Eye (tissue), 1 donor: ENCODE measurements around the gene PAQR4.

Experiments
- DNase-seq: peaks from one replicate; pipeline ENCODE4 v3.0.0-alpha.2; 2015

PAQR4 gene

GRCh38 chr16:2981177-2981898 is 12.2 kb downstream of the PAQR4 start:
- peak; percentile 19 for DNase-seq

- DNase-seq = no peak
These were observed 12.7 kb downstream of the PAQR4 start for GRCh38 chr16:2981899-2982250.

- no peak for DNase-seq
These were observed 13.3 kb downstream of the PAQR4 start for GRCh38 chr16:2982402-2982801.

GRCh38 chr16:2983706-2984136 is 14.6 kb downstream of the PAQR4 start:
- peak; percentile 93 for DNase-seq

GRCh38 chr16:2985462-2985861 is 16.3 kb downstream of the PAQR4 start:
- no peak for DNase-seq

- no peak for DNase-seq
These were observed 16.8 kb downstream of the PAQR4 start for GRCh38 chr16:2985893-2986355.

DNA sequence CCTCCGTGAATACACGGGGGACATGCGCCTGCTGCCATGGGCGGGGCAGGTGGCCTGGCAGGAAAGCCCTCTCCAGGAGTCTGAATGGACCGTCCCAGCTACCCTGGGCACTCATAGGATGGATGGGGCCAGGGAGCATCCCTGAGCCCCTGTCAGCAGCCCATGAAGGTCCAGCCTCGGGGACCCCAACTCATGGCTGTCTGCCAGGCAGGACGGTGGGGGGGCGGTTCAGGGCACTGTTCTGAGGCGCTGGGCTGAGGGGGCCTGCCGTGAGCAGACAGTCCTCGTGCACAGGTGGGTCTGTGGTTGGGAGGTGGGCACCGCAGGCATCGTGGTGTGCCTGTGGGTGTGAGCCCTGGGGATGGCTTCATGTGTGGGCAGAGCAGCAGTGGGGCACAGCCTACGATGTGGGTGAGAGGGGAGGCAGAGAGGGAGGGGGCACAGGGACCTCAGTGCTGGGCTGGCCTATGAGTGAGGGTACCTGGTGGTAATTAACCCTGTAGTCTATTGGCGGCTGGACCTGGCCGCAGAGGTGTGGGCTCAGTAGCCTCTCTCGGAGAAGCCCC is 17.6 kb downstream of the PAQR4 start:
- DNase-seq = no peak

- no peak for DNase-seq
These were observed 18.1 kb downstream of the PAQR4 start for GRCh38 chr16:2987286-2987685.

DNA sequence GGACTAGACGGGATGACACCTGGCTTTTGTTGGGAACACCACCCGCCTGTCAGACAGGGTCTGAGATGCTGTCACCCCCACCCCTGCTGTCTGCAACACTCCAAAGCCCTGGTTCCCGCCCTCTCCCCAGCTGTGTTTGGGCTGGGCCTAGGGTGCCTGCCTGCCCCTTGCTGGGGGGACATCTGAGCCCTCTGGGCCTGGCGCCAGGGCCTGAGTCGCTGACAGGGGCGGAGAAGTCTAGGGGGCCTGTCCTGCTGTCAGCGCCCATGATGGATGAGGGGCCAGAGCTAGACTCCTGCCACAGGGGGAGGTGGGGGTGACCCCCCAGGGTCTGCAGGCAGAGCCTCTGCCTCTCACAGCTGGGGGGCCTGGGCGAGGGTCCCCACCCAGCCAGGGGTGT is 18.7 kb downstream of the PAQR4 start:
- no peak for DNase-seq

- DNase-seq = no peak
These were observed 19.5 kb downstream of the PAQR4 start for GRCh38 chr16:2988590-2989099.

- DNase-seq = no peak
These were observed 21.7 kb downstream of the PAQR4 start for GRCh38 chr16:2990891-2991290.

GRCh38 chr16:2991566-2992261 is 22.6 kb downstream of the PAQR4 start:
- no peak for DNase-seq

- no peak for DNase-seq
These were observed 23.4 kb downstream of the PAQR4 start for GRCh38 chr16:2992383-2993081.

DNA sequence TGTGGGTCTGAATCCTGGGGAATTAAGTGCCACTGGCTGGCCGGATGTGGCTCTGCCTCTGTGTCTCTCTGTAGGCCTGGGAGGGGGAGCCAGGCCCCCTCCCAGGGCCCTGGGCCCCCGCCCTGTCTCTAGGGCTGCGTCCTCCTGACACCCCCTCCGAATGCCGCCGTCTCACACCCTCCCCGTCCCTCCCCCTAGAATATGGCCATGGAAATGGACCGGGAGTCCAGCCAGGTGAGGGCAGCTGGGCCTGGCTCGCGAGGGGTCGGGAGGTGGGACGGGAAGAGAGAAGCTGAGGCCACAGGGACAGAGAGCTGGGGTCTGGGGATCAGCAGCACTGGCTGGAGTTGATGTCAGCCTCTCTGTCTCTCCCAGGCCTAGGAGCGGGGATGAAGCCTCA is 27.1 kb downstream of the PAQR4 start:
- no peak for DNase-seq

DNA sequence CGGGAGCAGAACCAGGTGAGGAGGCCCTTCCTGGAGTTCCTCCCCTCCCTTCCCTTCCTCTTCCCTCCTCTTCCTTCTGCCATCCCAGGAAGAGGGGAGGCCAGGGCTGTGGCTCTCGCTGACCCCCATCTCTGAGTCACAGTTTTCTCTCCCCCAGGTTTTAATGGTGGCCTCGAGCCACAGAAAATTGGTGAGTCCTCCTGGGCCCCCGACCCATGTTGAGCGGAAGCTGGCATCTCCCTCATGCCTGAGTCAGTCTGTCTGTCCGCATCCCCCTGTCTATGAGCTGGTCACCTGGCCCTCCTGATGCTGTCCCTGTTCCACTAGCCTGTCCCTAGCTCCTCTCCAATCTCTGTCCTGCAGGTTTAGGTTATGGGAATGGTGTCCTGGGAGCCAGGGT is 30.8 kb downstream of the PAQR4 start:
- no peak for DNase-seq

DNA sequence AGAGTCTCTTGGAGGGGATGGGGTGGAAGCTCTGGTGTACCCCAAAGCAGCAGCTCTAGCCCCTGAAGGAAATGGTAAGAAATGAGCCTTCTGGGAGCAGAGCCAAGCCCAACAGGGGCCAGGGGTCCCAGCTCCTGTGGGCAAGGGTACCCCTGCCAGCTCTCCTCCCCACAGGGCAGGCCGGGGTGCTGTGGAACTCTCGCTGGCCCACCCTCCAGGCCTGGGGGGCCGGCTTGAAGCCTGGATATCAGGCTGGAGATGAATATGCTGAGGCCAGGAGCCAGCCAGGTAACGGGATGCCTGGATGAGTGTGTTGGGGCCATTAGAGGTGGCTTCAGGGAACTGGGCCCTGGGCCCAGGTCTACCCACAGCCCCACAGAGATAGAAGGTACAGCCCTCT is 31.4 kb downstream of the PAQR4 start:
- no peak for DNase-seq

GRCh38 chr16:3001316-3001715 is 32.2 kb downstream of the PAQR4 start:
- DNase-seq = no peak

DNA sequence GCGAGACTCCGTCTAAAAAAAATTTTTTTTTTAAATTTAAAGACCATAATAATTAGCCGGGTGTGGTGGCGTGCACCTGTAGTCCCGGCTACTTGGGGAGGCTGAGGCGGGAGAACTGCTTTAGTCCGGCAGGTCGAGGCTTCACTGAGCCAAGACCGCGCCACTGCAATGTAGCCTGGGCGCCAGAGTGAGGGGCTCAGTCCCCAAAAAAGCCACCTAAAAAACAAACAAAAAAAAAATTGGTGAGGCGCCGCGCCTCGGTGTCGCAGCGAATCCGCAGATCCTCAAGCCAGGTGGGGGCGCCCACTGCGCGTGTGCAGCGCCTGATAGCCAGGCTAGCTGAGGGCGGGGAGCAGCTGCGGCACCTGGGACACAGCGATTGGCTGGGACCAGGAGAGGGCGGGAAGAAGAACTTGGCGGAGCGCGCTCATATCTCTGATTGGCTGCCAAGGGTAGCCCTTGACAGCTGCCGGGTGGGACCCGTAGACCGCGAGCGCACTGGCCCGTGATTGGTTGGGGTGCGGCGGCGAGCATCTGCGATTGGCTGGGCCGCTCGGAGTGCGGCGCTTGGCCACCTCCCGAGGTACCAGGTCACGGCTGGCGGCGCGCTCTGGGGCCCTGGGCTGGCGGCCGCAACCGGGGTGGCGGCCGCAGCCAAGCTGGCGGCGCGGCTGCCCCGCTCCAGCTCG is 34.6 kb downstream of the PAQR4 start:
- DNase-seq = peak; percentile 98

DNA sequence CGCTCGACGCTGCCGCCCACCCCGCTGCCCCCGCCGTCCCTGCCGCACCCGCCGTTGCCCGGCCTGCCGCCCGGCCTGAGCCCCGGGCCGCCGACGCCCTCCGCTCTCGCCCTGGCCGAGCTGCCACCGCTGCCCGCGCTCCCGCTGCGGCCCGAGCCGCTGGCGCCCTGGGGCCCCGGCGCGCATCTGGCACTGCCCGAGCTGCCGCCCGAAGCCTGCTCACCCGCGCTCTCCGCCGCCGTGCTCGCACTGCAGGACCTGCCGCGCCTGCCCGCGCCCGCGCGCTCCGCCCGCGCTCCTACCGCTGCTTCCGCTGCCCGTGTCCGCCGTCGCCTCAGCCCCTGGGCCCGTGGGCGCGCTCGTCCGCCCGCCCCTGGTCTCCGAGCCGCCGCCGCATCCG is 35.2 kb downstream of the PAQR4 start:
- no peak for DNase-seq

DNA sequence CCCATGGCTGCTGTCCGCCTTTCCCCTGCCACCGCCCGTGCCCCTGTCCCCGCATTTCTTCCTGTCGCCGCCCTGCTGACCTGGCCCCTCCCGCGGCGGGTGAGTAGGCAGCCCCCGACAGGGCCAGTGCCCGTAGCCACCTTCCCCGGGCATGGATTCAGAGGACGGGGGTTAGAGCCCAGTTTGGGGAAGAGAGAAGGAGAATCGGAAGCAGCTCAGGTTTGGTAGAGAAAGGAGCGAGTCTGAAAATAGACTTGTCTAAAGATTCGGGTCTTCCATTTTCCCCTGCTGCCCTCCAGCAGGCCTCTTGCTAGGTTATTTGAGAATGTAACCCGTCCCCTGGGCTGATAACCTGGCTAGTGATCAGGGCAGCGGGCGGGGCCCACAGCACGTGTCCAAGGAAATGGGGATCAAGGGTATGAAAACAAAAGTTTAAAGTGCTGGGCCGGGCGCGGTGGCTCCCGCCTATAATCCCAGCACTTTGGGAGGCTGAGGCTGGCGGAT is 35.7 kb downstream of the PAQR4 start:
- DNase-seq = no peak

GRCh38 chr16:3007059-3007956 is 38.2 kb downstream of the PAQR4 start:
- no peak for DNase-seq
